ENCODE data around the gene NKX6-2. TPM values are rescaled to one million over a fixed set of nuclear protein-coding genes. Genes with fewer than 3 reads are reported as not detected.
A peak's percentile ranks its signal among the peaks of the same experiment; 100 is the strongest.
"Not testable (repeated sequence)": the region's sequence is repeated elsewhere in the genome, so short reads cannot be mapped to it uniquely, and the experiment has no call there.

NKX6-2 gene
- total RNA-seq, 1 donor from 2014 or later, result not detected

GRCh38 chr10:132826524-132827422, 40.8 kb upstream of the NKX6-2 start:
- H3K4me1 ChIP-seq, result no peaks in the 10 kb centered on the region
- H3K27me3 ChIP-seq (ENCODE audit: low read depth), result no peaks in the 10 kb centered on the region
- ATAC-seq, result no peak
- H3K4me3 ChIP-seq, result no peak overlapping the region
- no peak for DNase-seq
- H3K9me3 ChIP-seq, result no peaks in the 10 kb centered on the region
- no peak overlapping the region for H3K27ac ChIP-seq
- intact Hi-C loops (cut with DNase I), result no loop called here
- H3K36me3 ChIP-seq, result no peaks in the 10 kb centered on the region
- TF ChIP-seq CTCF (IDR thresholded peaks at IDR 0.05), result no peak

GRCh38 chr10:132825783-132826523, 40.0 kb upstream of the NKX6-2 start:
- ATAC-seq; intact Hi-C loops (cut with DNase I): not testable (repeated sequence)

GRCh38 chr10:132820056-132820455, 34.1 kb upstream of the NKX6-2 start:
- no peak for TF ChIP-seq CTCF (IDR thresholded peaks at IDR 0.05)
- intact Hi-C loops (cut with DNase I), result no loop called here
- no peaks in the 10 kb centered on the region for H3K4me1 ChIP-seq
- H3K36me3 ChIP-seq, result no peaks in the 10 kb centered on the region
- ATAC-seq, result no peak
- no peak overlapping the region for H3K4me3 ChIP-seq
- DNase-seq, result peak; percentile 30
- H3K27me3 ChIP-seq (ENCODE audit: low read depth), result peaks cover 24% of the 10 kb centered on the region
- no peaks in the 10 kb centered on the region for H3K9me3 ChIP-seq
- H3K27ac ChIP-seq, result no peak overlapping the region

More at GRCh38 chr10:132825783-132826523, 40.0 kb upstream of the NKX6-2 start:
- H3K36me3 ChIP-seq; H3K4me1 ChIP-seq; H3K9me3 ChIP-seq; H3K27me3 ChIP-seq (ENCODE audit: low read depth); DNase-seq; H3K27ac ChIP-seq; H3K4me3 ChIP-seq: not testable (repeated sequence)

- ATAC-seq (no peak), DNase-seq (peak; percentile 38)
- Histone ChIP-seq H3K4me3 (no peak overlapping the region), H3K9me3 (no peaks in the 10 kb centered on the region), H3K4me1 (no peaks in the 10 kb centered on the region), H3K27me3 (ENCODE audit: low read depth) (peaks cover 33% of the 10 kb centered on the region), H3K27ac (no peak overlapping the region), H3K36me3 (no peaks in the 10 kb centered on the region)
- intact Hi-C loops (cut with DNase I), result no loop called here
- TF ChIP-seq CTCF (IDR thresholded peaks at IDR 0.05), result no peak
Observed at GRCh38 chr10:132817701-132818211, 31.8 kb upstream of the NKX6-2 start.

GRCh38 chr10:132816718-132817117, 30.8 kb upstream of the NKX6-2 start:
- ATAC-seq (no peak), DNase-seq (no peak)
- no peaks in the 10 kb centered on the region for H3K9me3 ChIP-seq
- intact Hi-C loops (cut with DNase I), result no loop called here
- H3K27me3 ChIP-seq (ENCODE audit: low read depth), result peaks cover 37% of the 10 kb centered on the region
- no peaks in the 10 kb centered on the region for H3K36me3 ChIP-seq
- no peaks in the 10 kb centered on the region for H3K4me1 ChIP-seq
- TF ChIP-seq CTCF (IDR thresholded peaks at IDR 0.05), result no peak
- no peak overlapping the region for H3K4me3 ChIP-seq
- no peak overlapping the region for H3K27ac ChIP-seq

Measured in lower lobe of right lung (tissue), 2 donors.